ENCODE data around the gene ETV4.
A peak's percentile ranks its signal among the peaks of the same experiment; 100 is the strongest.

Gene ETV4

GRCh38 chr17:43572368-43572980 lies 26.3 kb upstream of the ETV4 start:
- no peak for DNase-seq

- DNase-seq = peak; percentile 57
Observed at GRCh38 chr17:43570518-43570928, 24.4 kb upstream of the ETV4 start.

DNA sequence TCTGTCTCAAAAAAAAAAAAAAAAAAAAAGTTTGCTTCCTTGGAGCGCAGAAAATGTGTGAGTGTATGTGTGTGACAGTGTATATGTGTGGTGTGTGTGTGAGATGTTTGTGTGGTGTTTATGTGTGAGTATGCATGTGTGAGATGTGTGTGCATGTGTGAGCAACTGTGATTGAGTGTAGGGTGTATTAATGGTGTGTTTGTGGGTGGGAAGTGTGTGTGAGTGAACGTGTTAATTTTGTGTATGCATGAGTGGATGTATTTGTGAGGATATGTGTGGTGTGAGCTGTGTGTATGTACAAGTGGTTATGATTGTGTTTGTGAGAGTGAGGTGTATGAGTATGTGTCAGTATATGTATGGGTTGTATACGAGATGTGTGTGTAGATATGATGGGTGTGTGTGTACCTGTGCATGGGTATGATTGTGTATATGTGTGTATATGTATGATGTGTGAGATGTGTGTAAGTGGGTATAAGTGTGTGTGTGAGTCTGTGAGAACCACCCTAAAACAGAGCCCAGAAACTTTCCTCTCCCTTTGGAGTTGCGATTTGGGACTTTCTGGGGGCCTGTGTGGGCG lies 22.5 kb upstream of the ETV4 start:
- no peak for DNase-seq

DNA sequence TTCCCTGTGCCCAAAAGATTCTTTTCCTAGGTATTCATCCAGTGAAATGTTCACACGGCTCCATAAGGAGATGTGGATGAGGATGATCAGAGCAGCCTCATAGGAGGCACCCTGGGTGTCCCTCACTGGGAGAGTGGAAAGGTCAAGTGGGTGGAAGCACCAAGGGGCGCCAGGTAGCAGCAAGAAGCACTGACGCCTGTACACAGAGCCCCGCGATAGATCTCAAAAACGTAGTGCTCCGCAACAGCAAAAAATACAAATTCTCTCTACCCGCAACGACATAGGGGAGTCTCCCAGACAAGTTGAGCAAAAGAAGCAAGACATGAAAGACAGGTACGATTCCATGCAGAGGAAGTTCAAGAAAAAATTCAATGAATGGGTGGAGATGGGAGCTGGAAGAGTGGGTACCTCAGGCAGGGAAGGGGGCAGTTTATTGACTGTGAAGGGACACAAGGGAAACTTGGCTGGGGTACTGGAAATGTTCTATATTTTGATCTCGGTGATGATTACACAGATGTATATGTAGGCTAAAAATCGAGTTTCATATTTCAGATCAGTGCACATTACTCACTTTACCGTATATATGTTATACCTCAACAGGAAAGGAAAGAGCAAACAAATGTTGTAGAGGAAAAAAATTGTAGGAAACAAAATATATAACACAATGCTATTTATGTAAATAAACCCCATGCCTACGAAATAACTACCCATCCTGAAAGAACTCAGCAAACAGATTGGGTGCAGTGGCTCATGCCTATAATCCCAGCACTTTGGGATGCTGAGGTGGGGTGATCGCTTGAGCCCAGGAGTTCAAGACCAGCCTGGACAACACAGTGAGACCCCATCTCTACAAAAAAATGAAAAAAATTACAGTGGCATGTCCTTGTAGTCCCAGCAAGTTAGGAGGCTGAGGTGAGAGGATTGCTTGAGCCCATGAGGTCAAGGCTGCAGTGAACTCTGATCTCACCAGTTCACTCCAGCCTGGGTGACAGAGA lies 17.8 kb upstream of the ETV4 start:
- no peak for DNase-seq

- DNase-seq = no peak
Observed at GRCh38 chr17:43562679-43563599, 16.8 kb upstream of the ETV4 start.

DNA sequence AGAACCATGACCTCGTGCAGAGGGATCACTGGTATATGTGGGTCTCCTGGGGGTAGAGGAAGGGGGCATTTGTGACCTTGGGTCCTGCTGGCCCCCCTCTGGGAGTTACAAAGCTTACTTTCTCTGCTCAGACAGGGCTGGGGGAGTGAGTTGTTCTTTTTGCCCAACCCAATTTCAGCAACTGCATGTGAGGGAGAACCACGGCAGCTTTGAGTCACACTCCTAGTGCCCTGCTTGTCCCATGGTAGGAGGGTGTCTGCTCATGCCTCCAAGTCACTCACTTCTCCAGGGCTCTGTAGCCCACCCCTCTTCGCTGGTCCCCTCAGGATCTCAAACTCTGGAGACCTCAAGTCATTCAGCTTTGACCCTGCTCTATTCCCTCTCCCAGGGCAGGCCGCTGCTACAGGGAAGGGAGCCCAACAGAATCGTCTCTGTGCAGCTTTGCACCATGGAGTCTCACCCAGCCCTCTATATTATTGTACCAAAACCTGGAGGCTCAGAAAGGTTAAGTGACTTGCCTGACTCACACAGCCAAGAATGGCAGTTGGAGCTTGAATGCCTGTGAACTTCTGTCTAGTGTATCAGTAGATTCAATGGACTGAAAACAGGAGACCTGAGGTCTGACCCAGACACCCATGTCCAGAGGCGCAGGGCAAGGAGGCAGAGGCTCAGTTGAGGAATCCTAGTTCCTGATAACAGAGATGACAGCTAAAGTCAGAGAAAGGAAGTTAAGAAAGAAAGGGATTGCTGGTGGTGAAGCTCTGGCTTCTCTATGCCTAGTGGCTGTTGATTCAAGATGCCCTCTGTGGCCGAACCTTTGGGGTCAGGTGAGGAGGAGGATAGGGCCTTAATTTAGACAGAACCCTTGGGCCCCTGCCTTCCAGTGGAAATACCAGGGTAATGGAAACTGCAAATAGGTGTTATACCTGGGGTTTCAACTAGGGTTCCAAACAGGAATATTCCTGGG lies 14.6 kb upstream of the ETV4 start:
- DNase-seq = no peak

GRCh38 chr17:43559161-43559816 lies 13.1 kb upstream of the ETV4 start:
- no peak for DNase-seq

GRCh38 chr17:43558805-43559160 lies 12.6 kb upstream of the ETV4 start:
- no peak for DNase-seq

DNA sequence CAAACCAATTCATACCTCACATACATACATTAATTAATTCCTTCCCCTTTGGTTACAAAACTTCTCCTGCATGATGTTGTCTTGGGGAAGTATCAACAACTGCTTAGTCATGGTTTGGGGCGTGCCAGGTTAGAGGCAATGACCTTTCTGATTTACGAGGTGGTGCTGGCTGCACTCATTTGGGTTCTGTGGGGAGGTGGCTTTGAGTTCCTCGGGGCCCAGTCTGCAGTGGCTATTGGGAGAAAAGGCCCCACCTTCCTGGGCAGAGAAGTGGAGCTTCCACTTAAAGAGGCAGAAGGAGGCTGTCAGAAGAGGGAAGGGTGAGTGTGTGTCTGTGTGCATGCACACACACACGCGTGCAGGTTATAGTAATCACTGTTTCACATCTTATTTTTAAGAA lies 10.2 kb upstream of the ETV4 start:
- peak; percentile 34 for DNase-seq

GRCh38 chr17:43554857-43555256 lies 8.7 kb upstream of the ETV4 start:
- DNase-seq = no peak

DNA sequence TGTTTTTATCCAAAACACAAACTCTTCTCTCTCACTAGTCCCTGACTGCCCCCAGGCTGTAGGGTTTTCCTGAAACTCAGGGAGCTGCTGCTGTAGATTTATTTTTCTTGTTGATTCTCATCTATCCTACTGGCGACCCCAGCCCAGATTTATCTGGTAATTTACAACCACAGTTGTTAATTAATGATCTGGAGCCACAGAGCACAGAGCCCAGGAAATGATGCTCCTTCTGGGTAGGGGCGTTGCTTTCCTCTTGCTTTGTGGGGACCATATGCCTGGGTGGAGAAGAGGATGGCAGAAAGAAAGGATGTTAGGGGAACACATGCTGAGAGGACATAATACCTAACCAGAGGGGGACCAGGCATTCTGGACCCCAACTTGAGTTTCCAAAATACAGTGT lies 7.4 kb upstream of the ETV4 start:
- no peak for DNase-seq

DNA sequence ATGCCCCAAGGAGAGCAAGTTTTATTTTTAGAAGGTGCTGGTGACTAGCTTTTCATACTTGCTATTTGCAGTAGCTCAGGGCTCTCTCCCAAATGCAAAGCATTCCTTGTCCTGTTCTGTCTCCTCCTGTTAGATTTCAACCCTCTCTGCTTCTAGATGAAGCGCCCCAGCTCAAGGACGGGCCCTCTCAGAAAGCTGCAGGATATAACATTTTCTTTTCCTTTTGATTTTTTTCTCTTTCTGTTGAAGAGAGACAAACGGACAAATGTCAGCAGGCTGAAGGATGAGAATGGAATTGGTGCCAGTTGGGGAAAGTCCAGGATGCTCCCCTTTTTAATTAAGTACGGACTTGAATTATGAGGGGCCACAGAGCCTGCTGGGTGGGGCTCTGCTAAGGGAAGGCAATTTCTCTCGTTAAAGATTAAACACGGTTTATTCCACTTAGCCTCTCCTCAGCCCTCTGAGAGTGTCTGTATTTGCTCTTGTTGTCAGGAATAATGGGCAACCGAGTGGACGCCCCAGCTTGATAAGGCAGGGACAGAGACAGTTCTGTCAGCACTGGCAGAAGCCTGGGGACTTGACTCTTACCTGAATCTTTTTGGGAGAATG lies 6.2 kb upstream of the ETV4 start:
- no peak for DNase-seq

GRCh38 chr17:43550754-43551153 lies 4.6 kb upstream of the ETV4 start:
- no peak for DNase-seq

- DNase-seq = no peak
Observed at GRCh38 chr17:43549496-43549895, 3.4 kb upstream of the ETV4 start.

DNA sequence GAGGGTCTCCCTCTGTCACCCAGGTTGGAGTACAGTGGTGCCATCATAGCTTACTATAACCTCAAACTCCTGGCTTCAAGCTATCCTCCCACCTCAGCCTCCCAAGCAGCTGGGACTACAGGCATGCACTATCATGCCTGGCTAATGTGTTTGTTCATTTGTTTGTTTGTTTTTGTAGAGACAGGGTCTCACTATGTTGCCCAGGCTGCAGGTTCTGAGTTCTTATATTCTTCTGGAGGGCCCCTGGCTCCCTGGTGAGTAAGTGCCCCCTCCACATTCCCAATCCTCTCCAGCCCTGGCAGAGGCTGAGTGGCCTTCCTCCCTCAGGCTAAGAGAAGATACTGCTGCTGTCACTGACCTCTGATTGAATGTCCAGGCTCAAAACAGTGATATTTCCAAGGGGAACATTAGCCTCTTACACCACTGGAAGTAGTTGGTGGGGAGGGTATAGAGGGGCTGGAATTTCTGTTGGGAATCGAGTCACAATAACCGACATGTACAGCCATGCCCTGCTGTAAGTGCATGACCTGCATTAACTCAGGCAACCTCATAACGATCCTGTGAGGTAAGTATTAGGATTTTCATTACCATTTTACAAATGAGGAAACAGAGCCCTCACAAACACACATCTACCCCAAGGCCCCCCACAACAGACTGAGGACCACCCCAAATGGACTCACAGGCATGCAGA lies 2.7 kb upstream of the ETV4 start:
- no peak for DNase-seq

DNA sequence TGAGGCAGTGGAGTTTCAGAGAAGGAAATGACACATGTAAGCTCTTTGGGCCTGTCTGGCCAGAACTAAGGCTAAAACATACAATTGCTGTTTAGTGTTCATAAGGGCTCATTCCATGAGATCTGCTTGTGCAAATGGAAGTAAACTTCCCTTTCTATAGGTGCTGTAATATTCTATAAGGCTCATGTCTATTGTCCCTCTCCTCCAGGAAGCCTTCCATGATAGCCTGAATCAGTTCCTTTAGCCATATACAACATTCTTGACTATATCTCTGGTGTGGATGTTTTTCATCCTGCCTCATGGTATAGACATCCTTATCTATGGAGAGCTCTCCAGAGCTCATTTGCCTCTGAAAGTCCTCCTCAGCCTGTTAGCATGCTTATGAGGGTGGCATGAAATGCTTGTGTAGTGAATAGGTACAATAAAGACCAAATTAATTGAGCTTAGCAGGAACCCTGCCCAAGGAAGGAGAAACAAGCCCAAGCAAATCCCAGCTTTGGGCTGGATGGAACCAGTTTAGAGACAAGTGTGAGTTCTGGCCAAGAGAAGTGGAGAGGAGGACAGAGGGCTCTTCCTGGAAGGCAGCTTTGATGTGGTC lies 1.6 kb upstream of the ETV4 start:
- no peak for DNase-seq

DNA sequence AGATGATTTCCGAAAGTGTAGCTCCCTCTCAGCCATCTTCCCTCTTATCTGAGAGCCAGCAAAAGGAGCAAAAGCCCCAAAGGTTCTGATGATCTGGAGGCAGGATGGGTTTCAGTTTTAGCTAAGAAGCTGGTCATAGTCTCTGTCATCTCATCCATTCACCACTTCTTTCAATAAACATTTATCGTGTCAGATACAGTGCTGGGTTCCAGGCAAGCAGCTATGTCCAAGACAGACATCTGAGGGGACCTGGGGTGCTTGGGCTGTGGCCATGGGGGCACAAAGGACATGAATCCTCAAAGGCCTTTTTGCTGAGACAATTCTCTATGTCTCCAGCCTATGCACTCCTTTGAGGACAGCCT lies 1.0 kb upstream of the ETV4 start:
- no peak for DNase-seq

GRCh38 chr17:43545383-43545632 lies 832 bp downstream of the ETV4 start:
- no peak for DNase-seq

DNA sequence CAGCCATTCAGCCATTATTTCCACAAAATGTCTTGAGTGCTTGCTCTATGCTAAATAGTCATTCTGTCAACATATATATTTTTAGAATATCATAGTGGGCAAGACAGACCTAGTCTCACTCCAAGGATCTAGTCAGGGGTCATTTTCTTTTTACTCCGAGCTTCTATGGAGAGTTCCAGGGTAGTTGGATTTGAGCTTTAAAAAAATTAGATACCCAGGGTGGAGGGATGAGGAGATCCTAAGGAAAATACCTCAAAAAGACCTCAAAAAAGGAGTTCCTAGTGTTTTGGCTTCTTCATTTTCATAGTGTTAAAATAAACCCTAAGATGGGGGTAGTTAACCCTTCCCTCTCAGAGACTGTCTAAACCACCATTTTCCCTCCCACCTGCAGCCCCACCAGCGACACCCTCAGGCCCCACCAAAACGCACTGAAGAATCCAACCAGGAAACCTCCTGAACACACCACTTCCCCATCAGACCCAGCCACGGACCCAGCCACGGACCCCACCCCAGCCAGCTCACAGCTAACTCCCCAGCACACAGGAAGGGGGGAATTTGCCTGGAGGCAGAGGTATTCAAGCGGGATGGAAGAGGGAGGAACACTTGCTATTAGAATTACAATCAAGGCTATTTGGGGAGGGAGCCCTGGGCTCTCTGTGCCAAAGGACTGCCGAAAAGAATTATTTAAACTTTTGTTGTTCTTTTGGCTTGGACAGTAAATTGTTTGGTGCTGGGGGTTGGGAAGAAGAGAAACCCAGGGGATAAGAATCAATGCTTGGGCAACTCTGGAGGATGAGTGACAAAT lies 2.2 kb downstream of the ETV4 start:
- no peak for DNase-seq

All from fibroblast of upper back skin (primary cell).